Caco-2 (cell line): ENCODE measurements around the gene KIRREL2. TPM values are rescaled to one million over a fixed set of nuclear protein-coding genes. Genes with fewer than 3 reads are reported as not detected.

Source experiments
- BruUV-seq: library from RNA; stranded (reverse); fragments of 400-500 nt; replicated peaks from 2 replicates; lab custom pipeline; 2021; lab: Mats Ljungman, UMichigan
- CTCF ChIA-PET: fragments of 300-600 bp; sonication (Branson Sonifier 250); formaldehyde crosslinking; loops from one replicate; lab custom pipeline; 2022; ENCODE audit warnings: antibody characterized with exemption; lab: Charles Lee
- POLR2A ChIA-PET: fragments of 300-600 bp; sonication (Branson Sonifier 250); formaldehyde crosslinking; loops from one replicate; lab custom pipeline; 2022; ENCODE audit warnings: antibody characterized with exemption; lab: Charles Lee
- DNase-seq, 2 experiments: peaks; one replicate each; pipeline versions ENCODE4 v3.0.0 to v3.0.0-alpha.2; 2020 to 2022
- H3K27me3 ChIP-seq: replicated peaks from 2 replicates; pipeline ENCODE4 v1.6.0; 2011; ENCODE audit warnings: low read length; ENCODE audit not compliant: control insufficient read depth, insufficient read depth
- H3K36me3 ChIP-seq: 2 replicates; pipeline ENCODE4 v1.5.1; 2011; ENCODE audit warnings: low read length; ENCODE audit not compliant: control insufficient read depth, insufficient read depth
- H3K4me1 ChIP-seq: fragments of 250-450 bp; sonication (Bioruptor Pico); 2 replicates; pipeline ENCODE4 v1.5.1; 2020; ENCODE audit warnings: mild to moderate bottlenecking
- H3K4me3 ChIP-seq: 2 replicates; pipeline ENCODE4 v1.5.1; 2011; ENCODE audit warnings: low read depth, mild to moderate bottlenecking, control low read depth, low read length
- H3K9me3 ChIP-seq: fragments of 250-450 bp; sonication (Bioruptor Pico); 2 replicates; pipeline ENCODE4 v1.5.1; 2020; ENCODE audit warnings: mild to moderate bottlenecking, moderate library complexity
- H3K27ac Mint-ChIP-seq: one replicate; pipeline ENCODE4 v1.8.0; 2022; ENCODE audit warnings: mixed read lengths; ENCODE audit not compliant: unreplicated experiment
- H3K27me3 Mint-ChIP-seq: one replicate; pipeline ENCODE4 v1.8.0; 2022; ENCODE audit warnings: mixed read lengths; ENCODE audit not compliant: insufficient read depth, unreplicated experiment
- H3K36me3 Mint-ChIP-seq: one replicate; pipeline ENCODE4 v1.8.0; 2022; ENCODE audit warnings: mild to moderate bottlenecking, mixed read lengths; ENCODE audit not compliant: insufficient read depth, unreplicated experiment
- H3K4me1 Mint-ChIP-seq: one replicate; pipeline ENCODE4 v1.8.0; 2022; ENCODE audit warnings: low read depth, mixed read lengths; ENCODE audit not compliant: unreplicated experiment
- H3K4me3 Mint-ChIP-seq: one replicate; pipeline ENCODE4 v1.8.0; 2022; ENCODE audit warnings: mild to moderate bottlenecking, moderate library complexity, mixed read lengths; ENCODE audit not compliant: unreplicated experiment
- H3K9me3 Mint-ChIP-seq: one replicate; pipeline ENCODE4 v1.8.0; 2022; ENCODE audit warnings: mixed read lengths; ENCODE audit not compliant: unreplicated experiment
- CTCF ChIP-seq, 2 experiments: fragments of 200-600 bp in 1 of 2; IDR thresholded peaks; 1 replicate in 1 of 2; 2 replicates in 1 of 2; pipeline versions ENCODE4 v1.5.1 to v1.8.0; 2011 to 2022; ENCODE audit warnings: antibody characterized with exemption in 1 of 2, control low read depth in 1 of 2, inconsistent platforms in 1 of 2, low read depth in 1 of 2, low read length in 1 of 2, mild to moderate bottlenecking in 1 of 2, moderate library complexity in 1 of 2; ENCODE audit not compliant: insufficient read depth in 1 of 2, severe bottlenecking in 1 of 2, unreplicated experiment in 1 of 2
- intact Hi-C: fragments of 100-400 bp; cut with micrococcal nuclease; formaldehyde crosslinking; loops from one replicate; pipeline ENCODE4 v1.10.0; 2022; ENCODE audit not compliant: unreplicated experiment
- total RNA-seq: library from RNA; stranded (reverse); gene quantifications from 2 replicates; pipeline ENCODE4 v1.2.3, GENCODE V29; 2022

Gene KIRREL2
- total RNA-seq, 1 experiment from 2014 or later = 0.14 TPM

- Mint-ChIP-seq H3K4me3 (no peak within 1 kb of the TSS), H3K36me3 (no peaks in the 10 kb centered on the region), H3K27me3 (peaks cover 2% of the 10 kb centered on the region), H3K4me1 (no peaks in the 10 kb centered on the region), H3K9me3 (no peaks in the 10 kb centered on the region), H3K27ac (no peak within 1 kb of the TSS)
- Histone ChIP-seq H3K27me3 (no peaks in the 10 kb centered on the region), H3K4me3 (no peak within 1 kb of the TSS), H3K9me3 (no peaks in the 10 kb centered on the region), H3K4me1 (peaks cover 7% of the 10 kb centered on the region), H3K36me3 (no peaks in the 10 kb centered on the region)
- POLR2A ChIA-PET = no interaction called here
- TF ChIP-seq CTCF (IDR thresholded peaks at IDR 0.05; ENCODE audit: insufficient read depth in 1 of 2, low read depth in 1 of 2, low read length in 1 of 2, severe bottlenecking in 1 of 2, unreplicated experiment in 1 of 2) = no peak
- DNase-seq = no peak
- BruUV-seq = no TSS peak
- intact Hi-C loops = no loop called here
- CTCF ChIA-PET = no interaction called here
These were observed 44.3 kb upstream of the KIRREL2 start, which contains the start of gene PRODH2 for GRCh38 chr19:35812220-35813042. Gene PRODH2, minus strand, starts transcription at chr19:35812845. Its CDS starts 40 bp downstream, at chr19:35812805.

- POLR2A ChIA-PET = no interaction called here
- Histone ChIP-seq H3K9me3 (no peaks in the 10 kb centered on the region), H3K27me3 (no peaks in the 10 kb centered on the region), H3K4me1 (peaks cover 7% of the 10 kb centered on the region), H3K4me3 (no peak overlapping the region), H3K36me3 (no peaks in the 10 kb centered on the region)
- no TSS peak for BruUV-seq
- CTCF ChIA-PET = no interaction called here
- Mint-ChIP-seq H3K27me3 (peaks cover 2% of the 10 kb centered on the region), H3K4me1 (no peaks in the 10 kb centered on the region), H3K36me3 (no peaks in the 10 kb centered on the region), H3K9me3 (no peaks in the 10 kb centered on the region), H3K27ac (no peak overlapping the region), H3K4me3 (no peak overlapping the region)
- intact Hi-C loops = no loop called here
- no peak for TF ChIP-seq CTCF (IDR thresholded peaks at IDR 0.05; ENCODE audit: insufficient read depth in 1 of 2, low read depth in 1 of 2, low read length in 1 of 2, severe bottlenecking in 1 of 2, unreplicated experiment in 1 of 2)
- no peak for DNase-seq
These were observed 43.4 kb upstream of the KIRREL2 start for GRCh38 chr19:35813043-35813890.

- Mint-ChIP-seq H3K4me3 (no peak overlapping the region), H3K4me1 (no peaks in the 10 kb centered on the region), H3K27ac (no peak overlapping the region), H3K36me3 (peaks cover 6% of the 10 kb centered on the region), H3K9me3 (no peaks in the 10 kb centered on the region), H3K27me3 (peaks cover 2% of the 10 kb centered on the region)
- DNase-seq = no peak
- POLR2A ChIA-PET = no interaction called here
- Histone ChIP-seq H3K27me3 (no peaks in the 10 kb centered on the region), H3K4me3 (no peak overlapping the region), H3K4me1 (peaks cover 10% of the 10 kb centered on the region), H3K9me3 (no peaks in the 10 kb centered on the region), H3K36me3 (no peaks in the 10 kb centered on the region)
- intact Hi-C loops = no loop called here
- CTCF ChIA-PET = no interaction called here
- BruUV-seq = no TSS peak
- no peak for TF ChIP-seq CTCF (IDR thresholded peaks at IDR 0.05; ENCODE audit: insufficient read depth in 1 of 2, low read depth in 1 of 2, low read length in 1 of 2, severe bottlenecking in 1 of 2, unreplicated experiment in 1 of 2)
These were observed 40.4 kb upstream of the KIRREL2 start for GRCh38 chr19:35816262-35816661.
